Measurements from ENCODE around the gene TIMP2.

GRCh38 chr17:78905541-78905940, 19.6 kb downstream of the TIMP2 start:
- TF ChIP-seq CTCF (IDR thresholded peaks at IDR 0.05; ENCODE audit: low read depth, low read length) (no peak), MAX (IDR thresholded peaks at IDR 0.05; ENCODE audit: low read depth, low read length) (no peak)
